GM12801 (cell line): Measurements from ENCODE around the gene AZU1.

Experiments
- CTCF ChIP-seq: IDR thresholded peaks from one replicate; pipeline ENCODE4 v1.5.1; 2011; ENCODE audit warnings: control low read depth; ENCODE audit not compliant: insufficient read length; ENCODE audit errors: extremely low read depth

AZU1 gene

GRCh38 chr19:823565-824121 is 4.0 kb upstream of the AZU1 start:
- TF ChIP-seq CTCF: no peak

- TF ChIP-seq CTCF: no peak
These were observed 2.8 kb upstream of the AZU1 start for GRCh38 chr19:824885-825284.

- TF ChIP-seq CTCF: no peak
These were observed 1.6 kb upstream of the AZU1 start for GRCh38 chr19:825897-826644.

GRCh38 chr19:827314-827709 is 325 bp upstream of the AZU1 start:
- no peak for TF ChIP-seq CTCF

GRCh38 chr19:829129-829758 is 1.6 kb downstream of the AZU1 start:
- no peak for TF ChIP-seq CTCF

GRCh38 chr19:831407-832369 is 4.1 kb downstream of the AZU1 start:
- TF ChIP-seq CTCF: no peak

GRCh38 chr19:834216-834615 is 6.6 kb downstream of the AZU1 start:
- no peak for TF ChIP-seq CTCF
